NCI-H2107 treated with DMSO at 0.1 percent for 48 hours (cell line): ENCODE measurements around the gene TBX1.
"Not testable (repeated sequence)": the region's sequence is repeated elsewhere in the genome, so short reads cannot be mapped to it uniquely, and the experiment has no call there.

Experiments used
- DNase-seq: peaks from one replicate; lab custom pipeline; 2025; ENCODE audit not compliant: unreplicated experiment; lab: John Stamatoyannopoulos, UW

TBX1 gene

DNA sequence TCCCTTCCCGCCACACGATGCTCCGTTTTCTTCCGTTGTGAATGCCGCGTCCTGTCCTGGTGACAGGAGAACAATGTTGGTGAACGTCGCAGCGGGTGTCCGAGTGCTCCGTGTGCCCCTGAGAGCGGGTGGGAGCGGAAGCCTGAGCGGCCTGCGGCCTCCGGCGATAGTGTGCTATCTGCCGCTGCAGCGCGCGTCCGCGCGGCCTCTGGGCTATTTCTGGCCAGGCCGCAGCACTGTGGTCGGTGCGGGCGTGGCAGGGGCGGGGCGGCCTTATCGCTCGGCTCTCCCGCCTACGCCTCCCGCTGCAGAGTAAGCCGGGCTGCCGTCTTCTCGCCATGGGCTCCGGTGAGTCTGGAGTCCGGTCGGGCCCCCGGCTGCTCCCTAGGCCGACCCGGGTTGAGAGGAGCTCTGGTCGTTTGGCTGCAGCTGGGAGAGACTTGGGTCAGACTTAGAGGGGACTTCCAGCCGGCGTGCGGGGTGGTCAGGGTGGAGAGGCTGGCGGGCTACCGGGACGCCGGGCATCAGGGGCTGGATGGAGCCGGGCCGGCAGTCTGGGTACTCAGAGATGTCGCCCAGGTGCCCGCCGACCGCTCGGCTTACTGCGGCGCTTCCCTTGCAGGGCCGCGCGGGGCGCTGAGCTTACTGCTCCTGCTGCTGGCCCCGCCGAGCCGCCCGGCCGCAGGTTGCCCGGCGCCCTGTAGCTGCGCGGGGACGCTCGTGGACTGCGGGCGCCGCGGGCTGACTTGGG, 37.2 kb upstream of the TBX1 start, which contains the start of gene GP1BB:
TSS of gene GP1BB (plus strand) at position 308 of the 751 bp plus-strand sequence. CDS start at position 339, 31 bp downstream.
- DNase-seq: no peak

DNA sequence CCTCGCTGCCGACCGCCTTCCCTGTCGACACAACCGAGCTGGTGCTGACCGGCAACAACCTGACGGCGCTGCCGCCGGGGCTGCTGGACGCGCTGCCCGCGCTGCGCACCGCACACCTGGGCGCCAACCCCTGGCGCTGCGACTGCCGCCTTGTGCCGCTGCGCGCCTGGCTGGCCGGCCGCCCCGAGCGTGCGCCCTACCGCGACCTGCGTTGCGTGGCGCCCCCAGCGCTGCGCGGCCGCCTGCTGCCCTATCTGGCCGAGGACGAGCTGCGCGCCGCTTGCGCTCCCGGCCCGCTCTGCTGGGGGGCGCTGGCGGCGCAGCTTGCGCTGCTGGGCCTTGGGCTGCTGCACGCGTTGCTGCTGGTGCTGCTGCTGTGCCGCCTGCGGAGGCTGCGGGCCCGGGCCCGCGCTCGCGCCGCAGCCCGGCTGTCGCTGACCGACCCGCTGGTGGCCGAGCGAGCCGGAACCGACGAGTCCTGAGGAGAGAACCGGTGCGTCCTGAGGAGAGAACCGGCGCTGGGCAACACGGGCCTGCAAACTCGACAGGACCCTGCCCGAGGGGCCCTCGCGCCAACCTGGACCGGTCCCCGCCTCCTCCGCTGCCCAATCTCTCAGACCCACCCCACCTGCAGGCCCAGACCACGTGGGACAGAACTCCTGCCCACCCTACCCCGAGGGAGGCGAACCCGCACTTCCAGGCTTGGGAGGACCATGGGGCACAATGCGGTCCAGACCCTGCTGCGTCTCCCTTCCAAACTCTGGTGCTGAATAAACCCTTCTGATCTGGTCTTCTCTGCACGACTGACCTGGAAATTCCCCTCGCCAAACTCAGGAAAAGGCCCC, 36.4 kb upstream of the TBX1 start:
- no peak for DNase-seq

DNA sequence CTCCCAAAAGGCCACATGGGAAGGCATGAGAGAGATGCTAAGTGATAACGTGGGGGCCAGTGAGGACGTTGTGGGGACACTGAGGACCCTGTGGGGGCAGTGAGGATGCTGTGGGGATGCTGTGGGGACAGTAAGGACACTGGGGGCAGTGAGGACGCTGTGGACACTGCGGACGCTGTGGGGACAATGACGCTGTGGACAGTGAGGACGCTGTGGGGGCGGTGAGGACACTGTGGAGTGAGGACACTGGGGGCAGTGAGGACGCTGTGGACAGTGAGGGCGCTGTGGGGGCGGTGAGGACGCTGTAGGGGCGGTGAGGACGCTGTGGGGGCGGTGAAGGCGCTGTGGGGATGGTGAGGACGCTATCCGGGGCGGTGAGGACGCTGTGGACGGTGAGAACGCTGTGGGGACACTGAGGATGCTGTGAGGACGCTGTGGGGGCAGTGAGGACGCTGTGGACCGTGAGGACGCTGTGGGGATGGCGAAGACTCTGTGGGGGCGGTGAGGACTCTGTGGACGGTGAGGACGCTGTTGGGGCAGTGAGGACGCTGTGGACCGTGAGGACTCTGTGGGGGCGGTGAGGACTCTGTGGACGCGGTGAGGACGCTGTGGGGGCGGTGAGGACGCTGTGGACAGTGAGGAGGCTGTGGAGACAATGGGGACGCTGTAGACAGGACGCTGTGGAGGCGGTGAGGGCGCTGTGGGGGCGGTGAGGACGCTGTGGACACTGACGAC, 35.5 kb upstream of the TBX1 start:
- no peak for DNase-seq

- not testable (repeated sequence) for DNase-seq
Observed at GRCh38 chr22:19726064-19726788, 34.4 kb upstream of the TBX1 start.

GRCh38 chr22:19727310-19728150, 33.0 kb upstream of the TBX1 start:
- DNase-seq: no peak

DNA sequence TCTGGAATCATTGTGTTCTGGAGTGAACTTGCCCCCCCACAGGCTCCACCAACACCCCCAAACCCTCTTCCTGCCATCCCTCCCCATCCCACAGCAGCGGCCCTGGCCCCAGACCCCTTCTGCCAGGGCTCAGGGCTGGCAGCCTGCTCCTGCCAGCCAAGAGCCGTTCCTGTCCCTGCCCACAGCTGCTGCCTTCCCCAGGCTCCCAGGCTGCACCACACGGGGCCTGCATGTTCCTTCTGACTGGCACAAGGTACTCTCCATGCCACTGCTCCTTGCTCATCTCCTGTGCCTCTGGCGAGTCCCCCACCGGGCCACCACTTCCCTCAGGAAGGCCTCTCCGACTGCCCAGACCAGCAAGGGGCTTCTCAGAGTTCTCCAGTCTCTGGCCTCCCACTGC, 32.3 kb upstream of the TBX1 start:
- no peak for DNase-seq

DNA sequence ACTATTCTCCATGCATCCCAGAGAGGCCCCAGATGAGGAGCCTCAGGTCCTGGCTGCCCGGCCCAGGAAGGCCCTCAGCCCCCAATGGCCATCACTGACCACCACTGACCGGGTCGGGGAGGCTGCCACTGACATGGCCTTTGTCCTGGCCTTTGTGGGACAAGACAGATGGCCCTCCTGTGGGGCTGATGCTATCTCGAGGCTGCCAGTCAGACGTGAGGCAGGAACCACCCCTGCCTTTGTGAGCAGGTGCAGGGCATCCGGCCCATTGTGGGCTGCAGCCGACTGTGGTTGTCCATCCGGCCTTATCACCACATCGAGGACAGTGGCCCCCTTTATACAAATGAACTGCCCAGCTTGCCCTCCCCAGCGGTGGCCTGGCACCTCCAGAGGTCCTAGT, 31.7 kb upstream of the TBX1 start:
- no peak for DNase-seq

- no peak for DNase-seq
Observed at GRCh38 chr22:19729507-19729906, 31.1 kb upstream of the TBX1 start.

GRCh38 chr22:19730198-19730597, 30.4 kb upstream of the TBX1 start:
- DNase-seq: no peak

GRCh38 chr22:19730655-19731360, 29.8 kb upstream of the TBX1 start:
- no peak for DNase-seq

DNA sequence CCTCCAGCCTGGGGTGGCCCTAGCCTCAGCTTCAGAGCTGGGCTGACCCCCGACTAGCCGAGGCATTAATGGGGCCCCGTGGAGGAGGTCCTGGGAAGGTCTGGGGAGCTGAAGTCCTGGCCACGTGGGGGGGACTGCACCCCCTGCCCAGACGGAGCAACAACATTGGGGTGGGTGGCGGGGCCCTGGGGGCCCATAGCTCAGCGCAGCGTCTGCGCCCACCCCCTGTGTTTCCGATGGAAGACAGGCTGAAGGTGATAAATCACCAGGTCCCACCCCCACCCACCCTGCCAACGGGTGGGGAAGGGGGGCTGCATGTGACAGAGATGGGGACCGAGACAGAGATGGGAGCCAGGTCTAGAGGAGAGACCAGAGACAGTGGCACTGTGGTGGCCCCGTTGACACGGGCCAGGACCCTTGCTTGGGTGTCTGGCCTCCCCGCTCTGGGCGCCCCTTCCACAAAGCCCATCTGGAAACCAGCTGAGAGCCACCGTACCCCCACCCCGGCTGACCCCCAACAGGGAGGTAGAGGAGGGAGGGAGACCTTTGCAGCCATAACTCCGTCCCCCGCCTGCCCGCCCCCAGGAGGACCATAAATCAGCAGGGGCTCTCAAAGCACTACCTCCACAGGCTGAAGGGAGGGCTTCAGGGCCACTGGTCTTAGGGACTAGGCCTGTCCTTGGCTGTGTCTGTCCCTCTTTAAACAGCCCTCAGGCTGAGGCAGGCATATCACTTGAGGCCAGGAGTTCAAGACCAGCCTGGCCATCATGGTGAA, 29.0 kb upstream of the TBX1 start:
- DNase-seq: no peak

DNA sequence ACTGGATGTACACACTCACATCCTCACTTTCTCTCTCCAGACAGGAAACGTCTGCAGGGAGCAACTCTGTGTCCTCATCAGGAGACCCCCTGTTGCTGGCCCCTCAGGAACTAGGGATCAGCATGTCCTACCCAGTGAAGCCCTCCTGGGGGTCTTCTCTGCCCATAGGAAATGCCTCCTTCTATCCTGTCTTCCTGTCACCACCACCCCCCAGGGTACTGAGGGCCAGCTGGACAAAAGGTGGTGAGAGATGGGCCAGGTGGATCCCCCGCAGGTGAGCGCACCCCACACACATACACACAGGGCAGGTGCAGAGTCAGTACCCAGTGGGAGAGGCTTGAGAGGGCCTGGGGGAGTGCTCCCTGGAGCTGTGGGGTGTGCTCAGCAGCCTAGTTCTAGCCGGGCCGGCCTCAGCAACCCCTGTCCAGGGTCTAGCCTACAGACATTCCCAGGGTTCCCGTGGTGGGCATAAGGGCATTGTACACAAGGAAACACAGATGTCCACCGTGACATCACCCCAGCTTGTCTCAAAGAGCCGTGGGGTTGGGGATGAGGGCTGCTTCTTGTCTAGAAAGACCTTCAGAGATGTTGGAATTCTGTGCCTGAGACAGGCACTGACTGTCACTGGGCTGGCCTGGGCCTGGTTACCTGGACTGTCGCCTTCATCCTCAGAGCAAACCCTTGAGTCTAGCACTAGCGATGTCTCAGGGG, 28.0 kb upstream of the TBX1 start:
- no peak for DNase-seq

GRCh38 chr22:19733755-19734154, 26.8 kb upstream of the TBX1 start:
- no peak for DNase-seq

DNA sequence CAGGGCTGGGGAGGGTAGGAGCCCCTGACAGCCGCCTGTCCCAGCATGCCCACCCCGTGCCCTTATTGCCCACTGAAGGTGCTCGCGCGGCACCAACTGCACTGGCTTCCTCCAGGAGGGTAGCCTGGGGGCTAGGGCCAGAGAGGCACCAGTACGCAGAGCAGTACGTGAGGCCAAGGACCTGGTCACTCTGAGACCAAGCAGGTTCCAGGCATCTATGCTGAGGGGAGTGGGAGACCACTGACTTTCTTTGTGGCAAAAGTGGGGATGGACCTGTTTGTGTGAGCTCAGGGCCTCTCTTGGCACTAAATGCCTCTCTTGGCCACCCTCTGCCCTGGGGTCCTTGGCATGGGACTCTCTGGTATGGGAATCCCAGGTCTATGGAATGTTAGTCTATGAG, 26.4 kb upstream of the TBX1 start:
- no peak for DNase-seq

GRCh38 chr22:19734837-19735382, 25.7 kb upstream of the TBX1 start:
- DNase-seq: no peak

DNA sequence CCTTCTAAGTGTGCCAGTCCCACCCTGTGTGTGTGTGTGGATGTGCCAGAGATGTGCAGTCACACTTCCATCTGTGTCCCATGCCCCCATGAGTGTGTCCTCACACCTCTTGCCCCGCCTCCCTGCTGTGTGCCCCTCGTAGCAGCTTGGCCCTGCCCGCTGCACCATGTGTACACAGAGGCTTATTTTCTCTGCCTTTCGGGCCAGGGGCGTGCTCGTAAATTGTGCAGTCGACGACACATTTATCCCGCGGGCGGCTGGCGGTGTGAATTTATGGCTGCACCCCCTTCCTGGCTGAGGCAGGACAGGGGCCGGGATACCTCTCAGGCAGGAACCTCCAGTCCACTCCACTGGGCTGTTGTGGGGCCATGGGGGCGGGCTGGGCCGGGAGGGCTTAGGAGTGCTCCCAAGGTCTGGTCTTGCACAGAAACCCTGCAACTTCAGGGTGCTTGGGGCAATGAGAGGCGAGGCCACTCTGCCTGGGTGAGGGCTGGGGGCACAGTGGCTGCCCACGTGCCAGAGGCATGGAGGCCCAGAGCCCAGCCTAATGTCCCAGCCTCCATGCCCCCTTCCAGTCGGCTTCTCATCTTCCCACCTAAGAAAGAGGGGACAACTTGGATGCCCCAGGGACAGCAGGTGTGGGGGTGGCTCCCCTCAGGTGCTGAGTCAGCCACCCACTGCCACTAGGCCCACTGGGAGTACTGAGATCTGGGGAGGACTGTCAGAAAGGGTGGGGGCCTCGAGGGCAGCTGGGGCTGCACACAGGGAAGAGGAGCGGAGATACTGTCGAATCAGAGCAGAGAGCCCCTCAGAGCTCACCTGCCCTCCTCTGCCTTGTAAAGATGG, 24.7 kb upstream of the TBX1 start:
- no peak for DNase-seq
